Suppressor macrophage (primary cell): Measurements from ENCODE around the gene NPHS1.
"Not testable (repeated sequence)": the region's sequence is repeated elsewhere in the genome, so short reads cannot be mapped to it uniquely, and the experiment has no call there.

Source experiments
- DNase-seq, 4 experiments: peaks; one replicate each; pipeline ENCODE4 v3.0.0-alpha.2; 2020 to 2022

Gene NPHS1

GRCh38 chr19:35812220-35813042 is 39.9 kb downstream of the NPHS1 start, which contains the start of gene PRODH2:
PRODH2 (minus strand) TSS chr19:35812845; CDS start chr19:35812805, 40 bp downstream.
- no peak for DNase-seq

- DNase-seq, result no peak
Observed at GRCh38 chr19:35811317-35812219, 40.7 kb downstream of the NPHS1 start.

- DNase-seq, result no peak
Observed at GRCh38 chr19:35807633-35808032, 44.7 kb downstream of the NPHS1 start.

DNA sequence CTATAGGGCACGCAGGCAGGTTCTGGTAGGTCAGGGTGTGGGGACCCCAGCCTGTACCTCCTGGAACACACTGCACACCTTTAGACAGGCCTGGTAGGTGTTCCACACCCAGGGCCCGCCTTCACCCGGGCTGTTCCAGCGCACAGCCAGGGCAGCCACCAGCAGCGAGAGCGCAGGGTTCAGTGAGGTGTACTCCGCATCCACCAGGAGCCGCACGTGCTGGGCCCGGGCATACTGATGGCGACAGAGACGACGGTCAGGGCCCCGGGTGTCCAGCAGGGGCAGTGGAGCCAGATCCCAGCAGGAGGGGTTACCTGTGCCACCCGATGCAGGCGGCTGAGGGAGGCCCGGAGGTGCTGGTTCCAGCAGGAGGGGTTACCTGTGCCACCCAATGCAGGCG is 45.7 kb downstream of the NPHS1 start:
- DNase-seq, result no peak

DNA sequence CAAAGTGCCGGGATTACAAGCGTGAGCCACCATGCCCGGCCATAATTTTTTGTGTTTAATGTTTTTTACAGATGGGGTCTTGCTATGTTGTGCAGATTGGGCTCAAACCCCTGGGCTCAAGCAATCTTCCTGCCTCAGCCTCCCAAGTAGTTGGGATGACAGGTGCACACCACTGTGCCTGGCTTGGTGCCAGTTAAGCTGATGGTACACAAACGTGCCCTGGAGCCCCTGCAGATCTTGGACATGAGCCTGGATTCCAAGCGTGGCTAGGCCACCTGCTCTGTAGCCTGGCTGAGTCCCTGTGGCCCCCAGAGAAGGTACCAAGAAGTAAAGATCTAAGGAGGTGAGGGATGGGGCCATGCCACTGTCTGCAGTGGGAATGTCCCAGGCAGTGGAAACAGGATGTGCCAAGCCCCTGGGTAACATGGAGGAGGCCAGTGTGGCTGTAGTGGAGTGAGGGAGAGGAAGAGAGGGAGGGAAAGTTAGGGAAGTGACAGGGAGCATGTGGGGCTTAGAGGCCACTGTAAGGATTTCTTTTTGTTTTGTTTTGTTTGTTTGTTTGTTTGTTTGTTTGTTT is 46.7 kb downstream of the NPHS1 start:
- no peak for DNase-seq

GRCh38 chr19:35801828-35802227 is 50.5 kb downstream of the NPHS1 start:
- DNase-seq, result no peak

- peak in 2 of 4 experiments; percentile 21 to 22 for DNase-seq
Observed at GRCh38 chr19:35797663-35798062, 54.6 kb downstream of the NPHS1 start.

DNA sequence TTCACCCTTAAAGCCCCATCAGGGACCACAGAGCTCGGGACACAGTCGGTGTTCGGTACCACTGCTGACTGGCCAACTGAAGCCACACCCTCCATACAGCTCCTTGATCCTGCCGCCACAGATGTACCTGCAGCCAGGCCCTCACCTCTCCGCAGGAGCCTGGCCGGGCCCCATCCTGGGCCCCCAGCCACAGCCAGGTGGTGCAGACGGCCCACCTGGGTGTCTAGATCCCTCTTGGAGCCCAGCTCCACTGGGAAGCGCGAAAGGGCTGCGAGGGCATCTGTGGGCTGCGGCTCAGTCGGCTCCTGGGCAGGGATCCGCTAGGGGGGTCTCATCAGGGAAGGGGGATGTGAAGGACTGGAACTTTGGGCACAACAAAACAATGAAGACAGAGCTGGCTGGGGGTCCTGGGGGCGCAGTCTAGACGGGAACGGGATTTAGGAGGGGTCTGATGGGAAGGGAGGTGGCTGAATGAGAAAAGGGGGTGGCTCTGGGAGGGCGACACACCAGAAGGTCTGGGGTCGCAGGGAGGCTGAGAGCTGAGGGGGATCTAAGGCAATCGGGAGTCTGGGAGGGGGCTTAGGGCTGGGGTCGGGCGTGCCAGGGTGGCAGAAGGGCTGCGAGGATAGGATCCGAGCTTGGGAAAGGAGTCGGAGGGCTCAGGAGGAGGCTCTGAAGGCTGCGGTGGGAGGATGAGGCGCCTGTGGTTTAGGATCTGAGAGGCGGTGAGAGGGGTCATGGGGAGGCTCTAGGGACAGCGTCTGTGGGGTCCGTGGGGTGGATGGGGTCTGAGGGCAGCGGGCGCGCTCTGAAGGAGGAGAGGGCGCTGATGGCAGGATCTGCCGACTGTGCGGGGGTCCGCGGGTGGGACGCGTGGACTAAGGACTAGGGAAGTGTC is 55.4 kb downstream of the NPHS1 start:
- DNase-seq, result no peak

- not testable (repeated sequence) for DNase-seq
Observed at GRCh38 chr19:35795564-35795963, 56.7 kb downstream of the NPHS1 start.

DNA sequence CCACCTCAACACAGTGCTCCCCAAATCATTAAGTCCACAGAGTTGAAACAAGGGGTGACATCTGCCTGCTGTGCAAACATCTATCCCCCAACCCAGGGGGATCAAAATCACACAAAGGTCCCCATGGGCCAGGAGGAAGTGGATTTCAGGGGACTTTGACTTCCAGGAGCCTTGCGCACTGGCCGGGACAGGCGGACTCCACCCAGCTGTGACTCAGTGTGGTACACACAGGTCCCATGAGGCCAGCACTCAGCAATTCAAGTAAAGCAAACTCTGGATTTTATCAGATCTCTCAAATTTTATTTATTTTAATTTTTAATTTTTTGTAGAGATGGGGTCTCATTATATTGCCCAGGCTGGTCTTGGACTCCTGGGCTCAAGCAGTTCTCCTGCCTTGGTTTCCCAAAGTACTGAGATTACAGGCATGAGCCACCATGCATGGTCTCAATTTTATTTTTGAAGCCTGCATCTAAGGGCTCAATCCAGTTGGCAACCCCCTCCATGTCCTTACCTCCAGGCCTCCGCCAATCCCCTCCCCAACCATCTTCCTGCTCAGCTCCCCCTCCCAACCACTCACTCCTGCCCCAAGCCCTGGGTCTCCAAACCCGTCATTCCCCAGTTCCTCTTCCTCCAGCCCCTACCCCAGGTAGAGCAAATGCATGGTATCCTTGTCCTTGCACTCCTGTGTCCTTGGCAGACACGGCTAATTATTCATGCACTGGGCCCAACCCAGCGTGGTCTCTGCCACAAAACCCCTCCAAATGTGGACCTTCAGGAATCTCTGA is 58.7 kb downstream of the NPHS1 start:
- peak in 1 of 4 experiments; percentile 11 for DNase-seq

GRCh38 chr19:35792888-35793287 is 59.4 kb downstream of the NPHS1 start:
- no peak for DNase-seq

DNA sequence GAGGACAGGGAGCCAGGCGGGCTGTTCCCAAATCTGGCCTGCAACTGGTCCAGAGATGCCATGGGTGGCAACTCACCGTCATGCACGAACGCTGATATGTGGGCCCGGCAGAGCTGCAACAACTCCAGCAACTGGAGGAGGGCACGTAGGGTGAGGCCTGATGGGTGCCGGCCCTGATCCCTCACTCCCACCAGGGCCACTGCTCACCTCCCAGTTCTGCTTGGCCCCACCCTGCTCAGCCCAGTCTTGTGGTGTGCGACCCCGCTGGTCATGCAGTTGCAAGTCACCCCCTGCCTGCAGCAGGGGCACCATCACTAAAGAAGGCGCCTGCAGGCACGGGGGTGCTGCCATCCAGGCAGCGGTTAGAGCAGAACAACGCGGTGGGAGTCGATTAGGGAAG is 60.0 kb downstream of the NPHS1 start:
- DNase-seq, result no peak

GRCh38 chr19:35791814-35792279 is 60.5 kb downstream of the NPHS1 start:
- no peak for DNase-seq

DNA sequence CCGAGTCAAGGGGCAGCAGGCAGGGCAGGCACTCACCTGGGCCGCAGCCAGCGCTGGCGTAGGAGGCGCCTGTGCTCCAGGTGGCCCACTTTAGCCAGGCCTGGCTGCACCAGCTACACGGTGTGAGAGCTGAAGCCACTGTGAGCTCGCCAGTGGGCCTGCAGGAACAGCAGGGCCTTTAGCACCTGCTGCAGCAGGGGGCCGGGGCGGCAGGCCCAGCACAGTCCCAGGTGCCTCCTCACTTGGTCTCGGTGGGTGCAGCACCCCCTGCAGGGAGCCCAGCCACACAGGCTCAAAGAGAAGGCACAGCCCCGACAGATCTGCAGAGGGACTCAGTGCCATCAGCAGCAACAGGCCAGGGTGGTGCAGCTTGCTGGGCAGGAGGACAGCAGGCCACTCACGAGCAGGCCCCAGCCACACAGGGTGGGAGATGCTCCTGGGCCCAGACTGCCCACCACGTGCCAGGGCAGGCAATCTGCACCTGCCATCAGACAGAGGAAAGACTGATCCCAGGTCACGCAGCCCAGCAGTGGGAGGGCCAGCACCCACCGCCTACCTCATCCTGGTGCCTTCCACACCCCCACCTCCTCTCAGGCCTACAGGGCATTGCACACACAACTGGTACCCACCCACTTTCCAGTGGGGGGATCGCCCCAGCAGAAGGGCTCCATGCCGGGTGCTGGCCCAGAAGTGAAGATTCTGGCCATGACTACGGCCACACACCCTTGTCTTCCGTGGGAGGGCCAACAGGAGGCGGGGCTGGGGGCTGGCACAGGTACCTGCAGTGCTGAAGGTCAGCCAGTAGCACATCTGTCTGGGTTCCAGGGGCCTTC is 61.1 kb downstream of the NPHS1 start:
- DNase-seq, result no peak

- DNase-seq, result no peak
Observed at GRCh38 chr19:35789978-35790944, 62.0 kb downstream of the NPHS1 start.

- DNase-seq, result no peak
Observed at GRCh38 chr19:35789195-35789977, 62.9 kb downstream of the NPHS1 start.

- no peak for DNase-seq
Observed at GRCh38 chr19:35788205-35788960, 63.9 kb downstream of the NPHS1 start.
